D341Med (cell line): ENCODE measurements around the gene EHBP1L1.

Experiments used
- DNase-seq: peaks from one replicate; pipeline ENCODE4 v3.0.0; 2012; ENCODE audit warnings: low spot score

EHBP1L1 gene

GRCh38 chr11:65577756-65578109 lies 1.9 kb downstream of the EHBP1L1 start:
- no peak for DNase-seq

- DNase-seq, result no peak
Observed at GRCh38 chr11:65578134-65578533, 2.3 kb downstream of the EHBP1L1 start.

- no peak for DNase-seq
Observed at GRCh38 chr11:65578667-65579066, 2.8 kb downstream of the EHBP1L1 start.

- no peak for DNase-seq
Observed at GRCh38 chr11:65579291-65579690, 3.4 kb downstream of the EHBP1L1 start.

GRCh38 chr11:65580031-65580692 lies 4.3 kb downstream of the EHBP1L1 start:
- DNase-seq, result no peak

- DNase-seq, result no peak
Observed at GRCh38 chr11:65580756-65581155, 4.9 kb downstream of the EHBP1L1 start.

GRCh38 chr11:65581928-65582327 lies 6.1 kb downstream of the EHBP1L1 start:
- no peak for DNase-seq

- no peak for DNase-seq
Observed at GRCh38 chr11:65583589-65583988, 7.7 kb downstream of the EHBP1L1 start.

GRCh38 chr11:65584106-65584505 lies 8.3 kb downstream of the EHBP1L1 start:
- DNase-seq, result no peak

GRCh38 chr11:65584723-65585171 lies 8.9 kb downstream of the EHBP1L1 start:
- no peak for DNase-seq

- no peak for DNase-seq
Observed at GRCh38 chr11:65585396-65586246, 9.8 kb downstream of the EHBP1L1 start.

GRCh38 chr11:65586247-65586630 lies 10.4 kb downstream of the EHBP1L1 start:
- DNase-seq, result no peak

- no peak for DNase-seq
Observed at GRCh38 chr11:65586676-65587075, 10.8 kb downstream of the EHBP1L1 start.

GRCh38 chr11:65588199-65589054 lies 12.6 kb downstream of the EHBP1L1 start:
- peak; percentile 87 for DNase-seq

- DNase-seq, result no peak
Observed at GRCh38 chr11:65589444-65590239, 13.8 kb downstream of the EHBP1L1 start.

GRCh38 chr11:65590240-65590738 lies 14.4 kb downstream of the EHBP1L1 start:
- no peak for DNase-seq

- DNase-seq, result no peak
Observed at GRCh38 chr11:65591939-65592857, 16.3 kb downstream of the EHBP1L1 start.

- no peak for DNase-seq
Observed at GRCh38 chr11:65592858-65593517, 17.1 kb downstream of the EHBP1L1 start.

- peak; percentile 77 for DNase-seq
Observed at GRCh38 chr11:65593518-65594414, 17.9 kb downstream of the EHBP1L1 start.
